Thoracic aorta (tissue), 2 donors: ENCODE results near the gene ETNK2. TPM values are rescaled to one million over a fixed set of nuclear protein-coding genes. Genes with fewer than 3 reads are reported as not detected.

ENCODE experiments used
- ATAC-seq: fragments of 150-250 bp; one replicate; pipeline ENCODE4 v1.8.0; 2017; ENCODE audit warnings: low read depth; ENCODE audit not compliant: insufficient number of reproducible peaks, low FRiP score
- DNase-seq: peaks from one replicate; pipeline ENCODE4 v3.0.0-alpha.2; 2020; ENCODE audit warnings: low spot score
- H3K27ac ChIP-seq, 2 donors: fragments of 200-600 bp; sonication (generic); 1 replicate in 1 of 2; 2 replicates in 1 of 2; pipeline ENCODE4 v1.5.1; 2016; ENCODE audit warnings: mild to moderate bottlenecking in 2 of 2, moderate library complexity in 2 of 2
- H3K27me3 ChIP-seq: fragments of 200-600 bp; sonication (generic); replicated peaks from 2 replicates; pipeline ENCODE4 v1.6.0; 2016; ENCODE audit warnings: mild to moderate bottlenecking; ENCODE audit not compliant: insufficient read depth
- H3K36me3 ChIP-seq: fragments of 200-600 bp; sonication (generic); one replicate; pipeline ENCODE4 v1.5.1; 2016
- H3K4me1 ChIP-seq, 2 donors: fragments of 200-600 bp; sonication (generic); 1 replicate in 1 of 2; 2 replicates in 1 of 2; pipeline versions ENCODE4 v1.5.1 to v1.6.0; 2016; ENCODE audit warnings: low read depth in 2 of 2, mild to moderate bottlenecking in 1 of 2; ENCODE audit not compliant: control insufficient read depth in 1 of 2
- H3K4me3 ChIP-seq: fragments of 200-600 bp; sonication (generic); 2 replicates; pipeline ENCODE4 v1.5.1; 2016; ENCODE audit warnings: mild to moderate bottlenecking
- H3K9me3 ChIP-seq: fragments of 200-600 bp; sonication (generic); 2 replicates; pipeline ENCODE4 v1.5.1; 2016
- total RNA-seq, 2 donors: library from RNA; depleted of rRNA; stranded (reverse); fragments of >200 nt; gene quantifications; one replicate each; pipeline versions ENCODE4 v1.1.0 to v1.2.3, GENCODE V29; 2016
- TF ChIP-seq, protein P1 (sequence below): fragments of 200-600 bp; sonication (generic); IDR thresholded peaks from one replicate; pipeline ENCODE4 v1.5.1; 2019; ENCODE audit warnings: antibody characterized with exemption

ETNK2 gene
- total RNA-seq, 2 donors from 2014 or later: 18.0 to 24.5 TPM

DNA sequence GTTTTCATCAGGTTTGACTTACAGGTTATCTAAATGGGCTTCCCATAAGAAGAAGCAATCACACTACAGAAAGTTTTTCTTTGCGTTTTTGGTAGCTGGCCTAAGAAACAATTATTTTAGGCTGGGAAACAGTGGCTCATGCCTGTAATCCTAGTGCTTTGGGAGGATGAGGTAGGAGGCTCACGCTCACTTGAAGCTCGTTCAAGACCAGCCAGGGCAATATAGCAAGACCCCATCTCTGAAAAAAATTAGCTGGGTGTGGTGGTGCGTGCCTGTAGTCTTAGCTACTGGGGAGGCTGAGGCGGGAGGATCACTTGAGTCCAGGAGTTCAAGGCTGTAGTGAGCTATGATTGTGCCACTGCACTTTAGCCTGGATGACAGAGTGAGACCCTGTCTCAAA lies 15.9 kb upstream of the ETNK2 start:
- TF ChIP-seq, protein P1, sequence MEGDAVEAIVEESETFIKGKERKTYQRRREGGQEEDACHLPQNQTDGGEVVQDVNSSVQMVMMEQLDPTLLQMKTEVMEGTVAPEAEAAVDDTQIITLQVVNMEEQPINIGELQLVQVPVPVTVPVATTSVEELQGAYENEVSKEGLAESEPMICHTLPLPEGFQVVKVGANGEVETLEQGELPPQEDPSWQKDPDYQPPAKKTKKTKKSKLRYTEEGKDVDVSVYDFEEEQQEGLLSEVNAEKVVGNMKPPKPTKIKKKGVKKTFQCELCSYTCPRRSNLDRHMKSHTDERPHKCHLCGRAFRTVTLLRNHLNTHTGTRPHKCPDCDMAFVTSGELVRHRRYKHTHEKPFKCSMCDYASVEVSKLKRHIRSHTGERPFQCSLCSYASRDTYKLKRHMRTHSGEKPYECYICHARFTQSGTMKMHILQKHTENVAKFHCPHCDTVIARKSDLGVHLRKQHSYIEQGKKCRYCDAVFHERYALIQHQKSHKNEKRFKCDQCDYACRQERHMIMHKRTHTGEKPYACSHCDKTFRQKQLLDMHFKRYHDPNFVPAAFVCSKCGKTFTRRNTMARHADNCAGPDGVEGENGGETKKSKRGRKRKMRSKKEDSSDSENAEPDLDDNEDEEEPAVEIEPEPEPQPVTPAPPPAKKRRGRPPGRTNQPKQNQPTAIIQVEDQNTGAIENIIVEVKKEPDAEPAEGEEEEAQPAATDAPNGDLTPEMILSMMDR: no peak
- no peaks in the 10 kb centered on the region for H3K36me3 ChIP-seq
- no peaks in the 10 kb centered on the region for H3K27me3 ChIP-seq
- no peak overlapping the region for H3K27ac ChIP-seq
- H3K4me3 ChIP-seq: no peak overlapping the region
- H3K4me1 ChIP-seq: no peaks in the 10 kb centered on the region
- ATAC-seq (no peak), DNase-seq (no peak)
- peaks cover 12% of the 10 kb centered on the region for H3K9me3 ChIP-seq

GRCh38 chr1:204166219-204166618 lies 14.4 kb upstream of the ETNK2 start, which contains the start of gene REN:
REN (minus strand) TSS chr1:204166337; CDS start chr1:204166293, 44 bp downstream.
- Histone ChIP-seq H3K4me3 (no peak within 1 kb of the TSS), H3K27ac (no peak within 1 kb of the TSS), H3K27me3 (no peaks in the 10 kb centered on the region), H3K4me1 (no peaks in the 10 kb centered on the region), H3K9me3 (peaks cover 12% of the 10 kb centered on the region), H3K36me3 (no peaks in the 10 kb centered on the region)
- TF ChIP-seq, protein P1: no peak
- no peak for DNase-seq
- ATAC-seq: no peak

- Histone ChIP-seq H3K9me3 (no peaks in the 10 kb centered on the region), H3K4me3 (no peak overlapping the region), H3K27me3 (no peaks in the 10 kb centered on the region), H3K36me3 (no peaks in the 10 kb centered on the region), H3K4me1 (no peaks in the 10 kb centered on the region), H3K27ac (no peak overlapping the region)
- TF ChIP-seq, protein P1: peak; percentile 99
- DNase-seq: peak; percentile 26
- ATAC-seq: no peak
These were observed 10.7 kb upstream of the ETNK2 start for GRCh38 chr1:204162494-204163074.

- no peak for ATAC-seq
- no peak overlapping the region for H3K27ac ChIP-seq
- DNase-seq: no peak
- H3K4me1 ChIP-seq: no peaks in the 10 kb centered on the region
- H3K36me3 ChIP-seq: no peaks in the 10 kb centered on the region
- no peaks in the 10 kb centered on the region for H3K9me3 ChIP-seq
- H3K4me3 ChIP-seq: no peak overlapping the region
- TF ChIP-seq, protein P1: no peak
- no peaks in the 10 kb centered on the region for H3K27me3 ChIP-seq
These were observed 10.0 kb upstream of the ETNK2 start for GRCh38 chr1:204161609-204162493.

DNA sequence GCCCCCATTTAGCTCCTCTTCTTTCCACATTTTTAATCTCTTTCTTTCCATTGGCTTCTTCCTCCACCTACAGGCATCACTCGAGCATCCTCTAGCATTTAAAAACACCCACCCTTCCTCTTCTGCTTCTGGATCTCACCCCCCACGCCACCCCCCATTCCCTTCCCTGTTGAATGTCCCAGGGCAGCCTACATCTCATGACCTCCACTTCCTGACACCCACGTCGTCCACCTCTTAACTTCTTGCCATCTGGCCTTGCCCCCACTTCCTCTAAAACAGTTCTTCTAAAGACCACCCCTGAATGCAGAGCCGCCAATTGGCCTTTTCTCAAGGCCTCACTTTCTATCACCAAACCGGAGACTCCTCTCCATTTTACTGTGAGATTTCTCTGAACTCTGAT lies 6.1 kb upstream of the ETNK2 start:
- DNase-seq (no peak), ATAC-seq (no peak)
- Histone ChIP-seq H3K27me3 (no peaks in the 10 kb centered on the region), H3K4me1 (no peaks in the 10 kb centered on the region), H3K27ac (no peak overlapping the region), H3K4me3 (no peak overlapping the region), H3K9me3 (no peaks in the 10 kb centered on the region), H3K36me3 (no peaks in the 10 kb centered on the region)
- TF ChIP-seq, protein P1: no peak
